Upper lobe of right lung (tissue), 1 donor: ENCODE data around the gene TNFRSF13B. TPM values are rescaled to one million over a fixed set of nuclear protein-coding genes. Genes with fewer than 3 reads are reported as not detected.
"Not testable (repeated sequence)": the region's sequence is repeated elsewhere in the genome, so short reads cannot be mapped to it uniquely, and the experiment has no call there.

Experiments used
- ATAC-seq: fragments of 200-7000 bp; cut with Tn5 transposase; one replicate; pipeline ENCODE4 v1.9.1; 2020; ENCODE audit warnings: mild to moderate bottlenecking, moderate library complexity
- DNase-seq: peaks from one replicate; pipeline ENCODE4 v3.0.0-alpha.2; 2020
- H3K27ac ChIP-seq: fragments of 200-600 bp; one replicate; pipeline ENCODE4 v1.8.0; 2022
- H3K27me3 ChIP-seq: fragments of 200-600 bp; one replicate; pipeline ENCODE4 v1.8.0; 2022; ENCODE audit warnings: mild to moderate bottlenecking
- H3K36me3 ChIP-seq: fragments of 200-600 bp; one replicate; pipeline ENCODE4 v1.8.0; 2022
- H3K4me1 ChIP-seq: fragments of 200-600 bp; one replicate; pipeline ENCODE4 v1.8.0; 2022
- H3K4me3 ChIP-seq: fragments of 200-600 bp; one replicate; pipeline ENCODE4 v1.8.0; 2022; ENCODE audit warnings: mild to moderate bottlenecking
- H3K9me3 ChIP-seq: fragments of 200-600 bp; one replicate; pipeline ENCODE4 v1.8.0; 2022
- intact Hi-C: fragments of 100-400 bp; cut with DNase I; formaldehyde crosslinking; loops from one replicate; pipeline ENCODE4 v1.11.0; 2022
- total RNA-seq: library from RNA; stranded (reverse); fragmentation: NEBNext Ultra II Directional; extraction: Animal tissue kit (Norgen Biotek cat#: 25700); gene quantifications from one replicate; pipeline ENCODE4 v1.2.1, GENCODE V29; 2021
- TF ChIP-seq, protein P1 (sequence below): fragments of 200-600 bp; IDR thresholded peaks from one replicate; pipeline ENCODE4 v1.8.0; 2022; ENCODE audit warnings: antibody characterized with exemption
- donor health status: DM: no; HTN: yes; CAD: no; lungs with severe emphysema.

The TNFRSF13B gene
- total RNA-seq, 1 donor from 2014 or later: not detected

DNA sequence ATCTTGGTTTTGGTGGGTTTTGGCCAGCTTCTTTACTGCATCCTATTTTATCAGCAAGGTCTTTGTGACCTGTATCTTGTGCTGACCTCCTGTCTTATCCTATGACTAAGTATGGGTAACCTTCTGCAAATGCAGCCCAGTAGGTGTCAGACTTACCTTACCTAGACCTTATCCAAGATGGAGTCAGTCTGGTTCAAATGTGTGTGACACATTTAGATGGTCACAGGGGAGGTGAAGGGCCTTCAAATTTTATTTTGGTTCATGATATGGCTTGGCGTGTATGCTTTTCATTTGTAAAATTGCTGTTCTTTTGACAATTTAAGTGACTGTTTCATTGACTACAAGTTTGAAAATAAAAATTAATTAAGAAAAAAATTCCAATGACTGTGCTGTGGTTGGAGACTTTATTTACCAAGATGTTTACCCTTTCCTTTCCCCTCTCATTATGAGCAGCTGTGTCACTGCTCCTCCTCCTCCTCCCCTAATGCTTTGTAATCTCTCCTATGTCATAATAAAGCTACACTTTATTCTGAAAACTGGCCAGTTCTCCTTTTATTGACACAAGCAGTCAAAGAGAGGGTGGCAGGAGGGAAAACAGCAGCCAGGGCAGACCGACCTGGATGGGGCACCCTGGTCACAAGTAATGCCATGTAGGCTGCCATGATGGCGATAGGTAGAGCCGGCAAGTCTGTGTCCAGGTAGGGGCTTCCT is 49.4 kb downstream of the TNFRSF13B start:
- Histone ChIP-seq H3K27me3 (no peaks in the 10 kb centered on the region), H3K4me3 (no peak overlapping the region), H3K36me3 (no peaks in the 10 kb centered on the region), H3K4me1 (no peaks in the 10 kb centered on the region), H3K9me3 (no peaks in the 10 kb centered on the region), H3K27ac (no peak overlapping the region)
- ATAC-seq (no peak), DNase-seq (peak; percentile 45)
- intact Hi-C loops: no loop called here
- TF ChIP-seq, protein P1, sequence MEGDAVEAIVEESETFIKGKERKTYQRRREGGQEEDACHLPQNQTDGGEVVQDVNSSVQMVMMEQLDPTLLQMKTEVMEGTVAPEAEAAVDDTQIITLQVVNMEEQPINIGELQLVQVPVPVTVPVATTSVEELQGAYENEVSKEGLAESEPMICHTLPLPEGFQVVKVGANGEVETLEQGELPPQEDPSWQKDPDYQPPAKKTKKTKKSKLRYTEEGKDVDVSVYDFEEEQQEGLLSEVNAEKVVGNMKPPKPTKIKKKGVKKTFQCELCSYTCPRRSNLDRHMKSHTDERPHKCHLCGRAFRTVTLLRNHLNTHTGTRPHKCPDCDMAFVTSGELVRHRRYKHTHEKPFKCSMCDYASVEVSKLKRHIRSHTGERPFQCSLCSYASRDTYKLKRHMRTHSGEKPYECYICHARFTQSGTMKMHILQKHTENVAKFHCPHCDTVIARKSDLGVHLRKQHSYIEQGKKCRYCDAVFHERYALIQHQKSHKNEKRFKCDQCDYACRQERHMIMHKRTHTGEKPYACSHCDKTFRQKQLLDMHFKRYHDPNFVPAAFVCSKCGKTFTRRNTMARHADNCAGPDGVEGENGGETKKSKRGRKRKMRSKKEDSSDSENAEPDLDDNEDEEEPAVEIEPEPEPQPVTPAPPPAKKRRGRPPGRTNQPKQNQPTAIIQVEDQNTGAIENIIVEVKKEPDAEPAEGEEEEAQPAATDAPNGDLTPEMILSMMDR: peak; percentile 9

DNA sequence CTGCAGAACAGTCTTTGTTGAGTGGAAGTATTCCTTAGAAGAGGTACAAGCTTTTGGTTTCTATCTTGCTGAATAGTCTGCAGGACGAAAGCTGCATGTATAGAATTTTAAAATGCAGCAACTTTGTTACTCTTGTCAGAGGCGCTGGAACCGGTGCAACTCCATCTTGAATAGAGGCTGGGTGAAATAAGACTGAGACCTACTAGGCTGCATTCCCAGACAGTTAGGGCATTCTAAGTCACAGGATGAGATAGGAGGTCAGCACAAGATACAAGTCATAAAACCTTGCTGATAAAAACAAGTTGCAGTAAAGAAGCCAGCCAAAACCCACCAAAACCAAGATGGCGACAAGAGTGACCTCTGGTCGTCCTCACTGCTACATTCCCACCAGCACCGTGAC is 50.5 kb downstream of the TNFRSF13B start:
- not testable (repeated sequence) for H3K4me1 ChIP-seq, DNase-seq, H3K27me3 ChIP-seq

DNA sequence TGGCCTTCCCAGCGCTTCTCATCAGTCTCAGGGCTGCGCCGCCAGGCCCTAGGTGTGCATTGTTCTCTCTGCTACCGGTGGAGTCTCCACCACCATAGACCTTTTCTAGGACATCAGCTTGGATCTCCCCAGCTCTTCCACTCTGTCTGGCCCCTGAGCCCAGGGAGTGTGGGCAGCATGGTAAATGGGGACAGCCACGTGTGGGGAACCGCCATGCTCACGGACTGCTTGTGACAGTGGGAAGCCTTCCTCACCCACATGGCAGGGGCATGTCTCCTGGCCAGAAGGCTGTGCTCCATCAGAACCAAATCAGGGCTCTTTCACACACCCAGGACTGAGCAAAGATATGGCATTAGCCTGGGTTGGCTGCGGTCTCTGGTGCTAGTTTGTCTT is 51.3 kb downstream of the TNFRSF13B start:
- Histone ChIP-seq H3K4me3 (no peak overlapping the region), H3K9me3 (no peaks in the 10 kb centered on the region), H3K27me3 (no peaks in the 10 kb centered on the region), H3K36me3 (no peaks in the 10 kb centered on the region), H3K4me1 (no peaks in the 10 kb centered on the region), H3K27ac (no peak overlapping the region)
- TF ChIP-seq, protein P1: no peak
- DNase-seq (peak; percentile 42), ATAC-seq (no peak)
- intact Hi-C loops: no loop called here

More for the DNA sequence above, 50.5 kb downstream of the TNFRSF13B start:
- intact Hi-C loops, H3K27ac ChIP-seq, H3K4me3 ChIP-seq, H3K9me3 ChIP-seq, H3K36me3 ChIP-seq, ATAC-seq: not testable (repeated sequence)

DNA sequence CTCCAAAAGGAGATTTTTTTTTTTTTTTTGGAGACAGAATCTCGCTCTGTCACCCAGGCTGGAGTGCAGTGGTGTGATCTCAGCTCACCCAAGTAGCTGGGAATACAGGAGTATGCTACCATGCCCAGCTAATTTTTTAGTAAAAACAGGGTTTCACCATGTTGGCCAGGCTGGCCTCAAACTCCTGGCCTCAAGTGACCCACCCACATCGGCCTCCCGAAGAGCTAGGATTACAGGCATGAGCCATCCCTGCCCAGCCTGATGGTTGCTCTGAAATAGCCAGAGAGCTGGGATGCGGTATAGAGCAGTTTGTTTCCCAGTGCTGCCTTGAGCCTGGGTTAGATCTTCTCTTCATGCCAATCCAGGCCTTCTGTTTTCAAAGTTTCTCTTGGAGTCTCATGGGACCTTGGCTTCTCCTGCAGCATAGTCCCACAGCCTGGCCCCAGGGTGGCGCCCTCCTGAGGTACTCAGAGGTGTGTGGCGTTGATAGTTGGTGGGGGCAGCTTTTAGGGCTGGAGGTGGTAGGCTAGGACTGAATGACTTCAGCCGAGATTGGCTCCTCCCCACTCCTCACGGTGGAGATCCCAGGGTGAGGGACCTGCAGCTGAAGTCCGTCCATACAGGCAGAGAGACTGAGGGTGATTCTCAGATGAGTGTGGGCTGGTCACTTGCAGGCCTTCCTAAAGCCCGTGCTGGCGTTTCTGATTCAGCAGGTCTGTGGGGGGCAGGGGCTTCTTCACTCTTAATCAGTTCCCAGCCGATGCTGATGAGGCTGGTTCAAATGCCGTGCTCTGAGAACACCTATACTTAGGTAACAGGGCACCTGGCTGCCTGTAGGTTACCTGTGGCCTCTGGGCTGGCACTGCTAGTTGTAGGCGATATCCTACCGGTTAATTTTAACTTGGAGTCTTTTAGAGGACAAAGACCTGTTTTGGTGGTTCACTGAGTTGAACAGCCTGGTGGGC is 52.0 kb downstream of the TNFRSF13B start:
- H3K9me3 ChIP-seq: no peaks in the 10 kb centered on the region
- H3K27ac ChIP-seq: no peak overlapping the region
- H3K36me3 ChIP-seq: no peaks in the 10 kb centered on the region
- intact Hi-C loops: no loop called here
- H3K4me1 ChIP-seq: no peaks in the 10 kb centered on the region
- ATAC-seq: no peak
- TF ChIP-seq, protein P1: no peak
- no peaks in the 10 kb centered on the region for H3K27me3 ChIP-seq
- H3K4me3 ChIP-seq: no peak overlapping the region
- peak; percentile 39 for DNase-seq

DNA sequence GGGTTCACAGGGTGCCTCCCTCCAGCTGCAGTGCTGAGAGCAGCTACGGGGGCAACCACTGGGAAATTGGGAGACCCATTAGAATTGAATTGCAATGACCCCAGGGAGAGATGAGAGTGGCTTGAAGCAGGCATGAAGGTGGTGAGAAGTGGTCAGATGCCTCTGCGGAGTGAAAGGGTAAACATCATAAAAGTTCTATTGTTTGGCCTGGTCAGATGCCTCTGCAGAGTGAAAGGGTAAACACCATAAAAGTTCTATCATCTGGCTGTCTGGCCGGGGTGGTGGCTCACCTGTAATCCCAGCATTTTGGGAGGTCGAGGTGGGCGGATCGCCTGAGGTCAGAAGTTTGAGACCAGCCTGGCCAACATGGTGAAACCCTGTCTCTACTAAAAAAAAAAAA is 53.5 kb downstream of the TNFRSF13B start:
- Histone ChIP-seq H3K9me3 (no peaks in the 10 kb centered on the region), H3K36me3 (no peaks in the 10 kb centered on the region), H3K27ac (no peak overlapping the region), H3K27me3 (no peaks in the 10 kb centered on the region), H3K4me3 (no peak overlapping the region), H3K4me1 (no peaks in the 10 kb centered on the region)
- DNase-seq: no peak
- no peak for ATAC-seq
- intact Hi-C loops: no loop called here
- TF ChIP-seq, protein P1: no peak
